OCI-LY7 (cell line): ENCODE data around the gene TEK. TPM values are rescaled to one million over a fixed set of nuclear protein-coding genes. Genes with fewer than 3 reads are reported as not detected.

Experiments
- BruUV-seq: library from RNA; stranded (reverse); fragments of 400-500 nt; replicated peaks from 2 replicates; lab custom pipeline; 2021; lab: Mats Ljungman, UMichigan
- CTCF ChIA-PET: fragments of 300-600 bp; sonication (Branson Sonifier 250); formaldehyde crosslinking; loops from one replicate; lab custom pipeline; 2022; ENCODE audit warnings: antibody characterized with exemption; ENCODE audit not compliant: unreplicated experiment; lab: Charles Lee
- POLR2A ChIA-PET: fragments of 300-600 bp; sonication (Branson Sonifier 250); formaldehyde crosslinking; loops from one replicate; lab custom pipeline; 2022; ENCODE audit warnings: antibody characterized with exemption; lab: Charles Lee
- DNase-seq: peaks from one replicate; pipeline ENCODE4 v3.0.0-alpha.2; 2015; ENCODE audit warnings: low spot score
- H2AFZ ChIP-seq: fragments of 200-600 bp; sonication (generic), shearing (Covaris generic); 2 replicates; pipeline ENCODE4 v1.6.1; 2014; ENCODE audit warnings: mild to moderate bottlenecking, antibody characterized with exemption, low read length, moderate library complexity
- H3K27ac ChIP-seq: fragments of 200-600 bp; sonication (generic); 2 replicates; pipeline ENCODE4 v1.5.1; 2014; ENCODE audit warnings: mixed run types, low read depth, mild to moderate bottlenecking, moderate library complexity, low read length, inconsistent platforms; ENCODE audit not compliant: poor library complexity, severe bottlenecking
- H3K36me3 ChIP-seq: fragments of 200-600 bp; sonication (generic); 2 replicates; pipeline ENCODE4 v1.6.1; 2014; ENCODE audit warnings: mild to moderate bottlenecking, antibody characterized with exemption, low read length, moderate library complexity, mixed read lengths; ENCODE audit not compliant: insufficient read depth
- H3K4me1 ChIP-seq: fragments of 200-600 bp; sonication (generic); 2 replicates; pipeline ENCODE4 v1.5.1; 2014; ENCODE audit warnings: mild to moderate bottlenecking, low read length; ENCODE audit not compliant: insufficient read depth, poor library complexity, severe bottlenecking
- H3K4me2 ChIP-seq: fragments of 200-600 bp; sonication (generic); 2 replicates; pipeline ENCODE4 v1.6.1; 2014; ENCODE audit warnings: mild to moderate bottlenecking, low read length
- H3K4me3 ChIP-seq: fragments of 200-600 bp; sonication (generic); 2 replicates; pipeline ENCODE4 v1.5.1; 2014; ENCODE audit warnings: mild to moderate bottlenecking, low read depth, low read length; ENCODE audit not compliant: poor library complexity, severe bottlenecking
- H3K79me2 ChIP-seq: fragments of 200-600 bp; sonication (generic); 2 replicates; pipeline ENCODE4 v1.6.1; 2016; ENCODE audit warnings: low read depth, mild to moderate bottlenecking, low read length, moderate library complexity, mixed read lengths; ENCODE audit not compliant: insufficient read depth
- H3K9me2 ChIP-seq: fragments of 200-600 bp; sonication (generic); 2 replicates; pipeline ENCODE4 v1.6.1; 2016; ENCODE audit warnings: mild to moderate bottlenecking, low read length, mixed read lengths; ENCODE audit not compliant: insufficient read depth
- H3K9me3 ChIP-seq: fragments of 200-600 bp; sonication (generic); 2 replicates; pipeline ENCODE4 v1.6.1; 2014; ENCODE audit warnings: mild to moderate bottlenecking, mixed run types, low read length, mixed read lengths
- H4K20me1 ChIP-seq: fragments of 200-600 bp; sonication (generic); 2 replicates; pipeline ENCODE4 v1.6.1; 2014; ENCODE audit warnings: mild to moderate bottlenecking, antibody characterized with exemption, low read length, moderate library complexity, mixed read lengths; ENCODE audit not compliant: insufficient read depth
- EZH2phosphoT487 ChIP-seq: fragments of 200-600 bp; sonication (generic); IDR thresholded peaks from 2 replicates; pipeline ENCODE4 v1.6.1; 2018; ENCODE audit warnings: low read depth, borderline replicate concordance, mild to moderate bottlenecking, mixed run types, antibody characterized with exemption, low read length, moderate library complexity, mixed read lengths
- intact Hi-C: fragments of 100-400 bp; cut with micrococcal nuclease; formaldehyde crosslinking; loops from one replicate; pipeline ENCODE4 v1.10.0; 2022; ENCODE audit not compliant: unreplicated experiment
- total RNA-seq, 2 experiments: library from RNA; depleted of rRNA in 1 of 2; stranded (reverse); fragments of >200 nt in 1 of 2; shearing (Covaris generic) in 1 of 2; gene quantifications; 2 replicates each; pipeline ENCODE4 v1.2.3, GENCODE V29; 2014 to 2022
- TF ChIP-seq, protein P1 (sequence below): fragments of 200-600 bp; sonication (generic); conservative IDR thresholded peaks from 2 replicates; pipeline ENCODE4 v1.5.1; 2014; ENCODE audit warnings: mild to moderate bottlenecking, antibody characterized with exemption, low read length, moderate library complexity, mixed read lengths

TEK gene
- total RNA-seq, 2 experiments from 2014 or later: not detected

DNA sequence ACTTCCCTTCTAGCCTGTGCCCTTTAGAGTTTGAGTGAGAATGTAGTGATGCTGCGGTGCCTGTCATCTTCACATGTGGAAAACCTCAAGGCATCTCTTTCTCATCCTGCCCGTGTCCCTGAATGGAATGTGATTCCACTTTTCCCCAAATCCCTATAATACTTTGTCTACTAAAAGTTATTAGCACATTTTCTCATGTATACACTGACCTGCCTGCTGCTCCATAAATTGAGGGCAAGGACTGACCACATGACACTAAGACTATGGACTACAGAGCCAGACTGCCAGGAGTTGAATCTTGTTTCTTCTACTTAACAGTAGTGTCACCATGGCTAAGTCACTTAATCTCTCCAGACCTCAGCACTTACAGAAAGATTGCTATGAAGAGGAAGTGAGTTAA, 93.0 kb downstream of the TEK start:
- no peaks in the 10 kb centered on the region for H3K36me3 ChIP-seq
- ChIA-PET CTCF (no interaction called here), POLR2A (no interaction called here)
- no peaks in the 10 kb centered on the region for H4K20me1 ChIP-seq
- H3K4me1 ChIP-seq: no peaks in the 10 kb centered on the region
- DNase-seq: no peak
- H3K27ac ChIP-seq: no peak overlapping the region
- BruUV-seq: no TSS peak
- intact Hi-C loops: no loop called here
- H3K79me2 ChIP-seq: no peaks in the 10 kb centered on the region
- no peaks in the 10 kb centered on the region for H3K9me3 ChIP-seq
- no peak overlapping the region for H2AFZ ChIP-seq
- no peaks in the 10 kb centered on the region for H3K9me2 ChIP-seq
- H3K4me3 ChIP-seq: no peak overlapping the region
- H3K4me2 ChIP-seq: no peak overlapping the region
- TF ChIP-seq, protein P1, sequence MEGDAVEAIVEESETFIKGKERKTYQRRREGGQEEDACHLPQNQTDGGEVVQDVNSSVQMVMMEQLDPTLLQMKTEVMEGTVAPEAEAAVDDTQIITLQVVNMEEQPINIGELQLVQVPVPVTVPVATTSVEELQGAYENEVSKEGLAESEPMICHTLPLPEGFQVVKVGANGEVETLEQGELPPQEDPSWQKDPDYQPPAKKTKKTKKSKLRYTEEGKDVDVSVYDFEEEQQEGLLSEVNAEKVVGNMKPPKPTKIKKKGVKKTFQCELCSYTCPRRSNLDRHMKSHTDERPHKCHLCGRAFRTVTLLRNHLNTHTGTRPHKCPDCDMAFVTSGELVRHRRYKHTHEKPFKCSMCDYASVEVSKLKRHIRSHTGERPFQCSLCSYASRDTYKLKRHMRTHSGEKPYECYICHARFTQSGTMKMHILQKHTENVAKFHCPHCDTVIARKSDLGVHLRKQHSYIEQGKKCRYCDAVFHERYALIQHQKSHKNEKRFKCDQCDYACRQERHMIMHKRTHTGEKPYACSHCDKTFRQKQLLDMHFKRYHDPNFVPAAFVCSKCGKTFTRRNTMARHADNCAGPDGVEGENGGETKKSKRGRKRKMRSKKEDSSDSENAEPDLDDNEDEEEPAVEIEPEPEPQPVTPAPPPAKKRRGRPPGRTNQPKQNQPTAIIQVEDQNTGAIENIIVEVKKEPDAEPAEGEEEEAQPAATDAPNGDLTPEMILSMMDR: no peak
- TF ChIP-seq EZH2phosphoT487: no peak

DNA sequence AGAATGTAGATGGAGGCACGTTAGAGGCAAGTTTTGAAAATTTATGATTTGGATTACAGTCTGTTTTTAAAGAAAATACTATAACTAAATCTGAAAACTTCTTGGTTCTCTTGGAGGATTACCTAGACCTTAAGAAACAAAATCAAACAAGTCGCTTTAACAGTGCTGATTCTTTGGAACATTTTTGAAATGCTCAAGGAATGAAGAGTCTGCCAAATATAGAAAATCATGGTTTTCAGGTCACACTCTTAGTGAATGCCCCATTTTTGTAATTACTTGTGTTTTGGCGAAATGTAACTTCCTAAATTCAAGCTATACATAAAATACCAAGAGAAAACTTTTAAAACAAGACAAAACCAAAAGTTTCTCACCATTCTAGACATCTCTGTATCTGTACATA, 94.8 kb downstream of the TEK start:
- CTCF ChIA-PET: no interaction called here
- Histone ChIP-seq H3K4me3 (no peak overlapping the region), H2AFZ (no peak overlapping the region), H3K9me3 (no peaks in the 10 kb centered on the region), H3K36me3 (no peaks in the 10 kb centered on the region), H3K4me1 (no peaks in the 10 kb centered on the region), H3K9me2 (no peaks in the 10 kb centered on the region), H3K27ac (no peak overlapping the region), H4K20me1 (no peaks in the 10 kb centered on the region), H3K4me2 (no peak overlapping the region), H3K79me2 (no peaks in the 10 kb centered on the region)
- no peak for DNase-seq
- BruUV-seq: no TSS peak
- intact Hi-C loops: no loop called here
- no peak for TF ChIP-seq EZH2phosphoT487
- TF ChIP-seq, protein P1: no peak
- POLR2A ChIA-PET: interaction anchor here (0.7 kb wide), 1 partner anchor 334 kb away, joined by 7 read pairs; no protein-coding TSS in a partner anchor

DNA sequence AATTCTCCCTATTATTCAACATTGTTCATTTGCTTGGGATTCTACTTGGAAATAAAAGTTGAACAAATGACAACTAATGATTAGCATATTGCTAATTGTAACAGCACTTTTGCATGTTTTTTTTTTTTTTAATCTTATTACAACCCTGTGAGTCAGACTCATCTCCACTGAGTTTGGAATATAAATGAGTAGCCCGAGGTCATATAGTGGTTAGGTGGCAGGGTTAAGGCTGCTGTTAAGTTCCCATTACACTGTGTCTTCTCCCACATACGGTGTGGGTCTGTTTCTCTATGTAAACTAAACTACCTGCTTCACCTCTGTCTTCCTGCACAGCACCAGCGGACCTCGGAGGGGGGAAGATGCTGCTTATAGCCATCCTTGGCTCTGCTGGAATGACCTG, 95.6 kb downstream of the TEK start:
- Histone ChIP-seq H2AFZ (no peak overlapping the region), H3K79me2 (no peaks in the 10 kb centered on the region), H3K9me3 (no peaks in the 10 kb centered on the region), H3K27ac (no peak overlapping the region), H3K4me1 (no peaks in the 10 kb centered on the region), H4K20me1 (no peaks in the 10 kb centered on the region), H3K36me3 (no peaks in the 10 kb centered on the region), H3K4me3 (no peak overlapping the region), H3K9me2 (no peaks in the 10 kb centered on the region), H3K4me2 (no peak overlapping the region)
- ChIA-PET POLR2A (interaction anchor here (0.7 kb wide), 1 partner anchor 333 kb away, joined by 7 read pairs; no protein-coding TSS in a partner anchor), CTCF (no interaction called here)
- BruUV-seq: no TSS peak
- no peak for DNase-seq
- intact Hi-C loops: no loop called here
- no peak for TF ChIP-seq EZH2phosphoT487
- TF ChIP-seq, protein P1: no peak
